Hepatic stellate cell (primary cell): ENCODE results near the gene LRRC43.

Source experiments
- DNase-seq: peaks from one replicate; pipeline ENCODE4 v3.0.0; 2011; ENCODE audit warnings: low spot score

The LRRC43 gene, protein sequence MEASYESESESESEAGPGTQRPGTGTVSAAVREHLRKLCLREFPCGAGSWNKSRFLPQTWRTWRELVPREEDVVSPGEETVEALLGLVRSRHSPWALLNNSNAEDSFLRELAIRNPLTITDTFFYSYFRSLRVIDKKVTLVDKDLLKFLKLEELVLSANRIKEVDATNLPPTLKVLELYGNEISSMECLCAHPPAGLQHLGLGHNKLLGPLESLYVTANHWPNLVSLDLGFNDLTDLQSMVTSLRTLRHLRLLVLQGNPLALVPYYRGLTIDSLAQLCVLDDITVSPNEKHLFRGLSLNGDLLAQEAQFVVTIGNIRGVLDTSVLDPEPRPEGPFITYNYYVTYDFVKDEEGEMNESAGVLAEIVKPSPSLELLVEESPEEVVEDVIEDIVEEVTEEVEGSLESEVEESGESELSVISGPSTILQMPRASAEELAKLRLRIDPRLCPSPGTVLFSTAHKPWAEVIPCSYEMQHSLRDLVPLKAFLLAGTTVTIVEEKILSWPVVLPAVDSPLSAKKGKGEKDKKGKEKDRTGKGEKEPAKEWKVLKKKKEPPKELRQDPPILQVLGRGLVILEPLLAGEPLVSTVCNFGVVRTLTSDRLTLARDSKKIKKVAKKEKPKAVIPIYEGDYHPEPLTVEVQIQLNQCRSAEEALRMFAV

DNA sequence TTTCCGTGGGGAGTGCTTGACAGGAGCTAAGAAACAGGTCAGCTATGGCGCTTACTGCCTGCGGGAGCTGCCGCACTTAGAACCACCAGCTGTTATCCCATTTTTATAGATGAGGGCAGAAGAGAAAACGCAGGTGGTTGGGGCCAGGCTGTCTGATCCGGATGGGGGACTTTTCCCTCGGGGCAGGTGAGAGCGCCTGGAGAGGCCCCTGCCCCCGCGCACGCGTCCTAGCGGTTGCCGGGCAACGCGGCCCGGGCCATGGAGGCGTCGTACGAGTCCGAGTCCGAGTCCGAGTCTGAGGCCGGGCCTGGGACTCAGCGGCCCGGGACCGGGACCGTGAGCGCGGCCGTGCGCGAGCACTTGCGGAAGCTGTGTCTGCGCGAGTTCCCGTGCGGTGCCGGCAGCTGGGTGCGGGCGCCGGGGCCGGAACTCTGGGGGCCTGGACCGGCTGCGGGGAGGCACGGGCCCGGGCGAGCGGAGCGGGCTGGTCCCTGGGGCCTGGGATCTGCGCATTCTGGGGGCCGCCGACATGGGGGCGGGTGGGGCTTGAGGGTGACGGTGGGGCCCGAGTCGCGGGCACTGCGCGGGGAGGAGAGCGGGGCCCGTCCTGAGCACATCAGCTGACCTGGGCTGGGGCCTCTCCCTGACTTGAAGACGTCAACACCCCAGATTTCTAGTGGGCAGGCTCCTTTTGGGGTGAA lies at the start of gene LRRC43:
Gene LRRC43 (plus strand): TSS at position 237 of the 701 bp plus-strand sequence. CDS start 22 bp downstream, at position 259.
- DNase-seq, result no peak

DNA sequence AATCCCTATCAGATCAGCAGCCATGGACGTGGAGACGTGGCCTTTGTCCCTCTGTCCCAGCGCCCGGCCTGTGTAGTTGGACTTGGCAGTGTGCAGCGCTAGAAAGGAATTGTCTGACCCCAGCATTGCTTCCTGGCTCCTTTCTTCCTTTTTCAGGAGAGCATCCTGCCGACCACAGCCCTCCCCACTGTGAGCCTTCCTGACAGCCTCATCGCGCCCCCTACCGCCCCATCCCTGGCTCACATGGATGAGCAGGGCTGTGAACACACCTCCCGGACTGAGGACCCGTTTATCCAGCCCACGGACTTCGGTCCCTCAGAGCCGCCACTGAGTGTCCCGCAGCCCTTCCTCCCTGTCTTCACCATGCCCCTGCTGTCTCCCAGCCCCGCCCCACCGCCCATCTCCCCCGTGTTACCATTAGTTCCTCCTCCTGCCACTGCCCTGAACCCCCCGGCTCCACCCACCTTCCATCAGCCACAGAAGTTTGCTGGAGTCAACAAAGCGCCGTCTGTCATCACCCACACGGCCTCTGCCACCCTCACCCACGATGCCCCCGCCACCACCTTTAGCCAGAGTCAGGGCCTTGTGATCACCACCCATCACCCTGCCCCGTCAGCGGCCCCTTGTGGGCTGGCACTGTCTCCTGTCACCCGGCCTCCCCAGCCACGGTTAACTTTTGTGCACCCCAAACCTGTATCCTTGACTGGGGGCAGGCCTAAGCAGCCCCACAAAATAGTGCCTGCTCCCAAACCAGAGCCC lies 49.6 kb upstream of the LRRC43 start:
- DNase-seq, result no peak

DNA sequence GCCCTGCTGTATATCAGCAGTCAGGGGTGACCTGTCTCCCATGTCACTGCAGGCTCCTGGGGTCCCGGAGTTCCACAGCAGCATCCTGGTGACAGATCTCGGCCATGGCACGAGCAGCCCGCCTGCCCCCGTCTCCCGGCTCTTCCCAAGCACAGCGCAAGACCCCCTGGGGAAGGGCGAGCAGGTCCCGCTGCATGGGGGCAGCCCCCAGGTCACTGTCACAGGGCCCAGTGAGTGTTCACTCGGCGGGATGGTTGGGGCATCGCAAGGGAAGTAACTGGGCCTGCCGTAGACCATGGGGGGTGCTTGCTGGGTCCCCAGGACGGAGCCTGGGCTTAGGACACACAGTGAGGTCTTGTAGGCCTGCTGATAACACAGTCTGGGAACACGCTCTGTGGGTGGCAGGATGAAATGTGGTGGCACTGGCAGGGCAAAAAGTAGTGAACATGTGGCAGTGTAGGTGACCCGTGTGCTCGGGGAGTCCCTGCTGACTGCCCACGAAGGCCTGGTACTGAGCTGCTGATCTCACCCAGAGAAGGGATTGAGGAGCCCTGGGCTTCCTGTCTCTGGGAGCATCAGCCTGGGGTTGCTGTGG lies 47.4 kb upstream of the LRRC43 start:
- no peak for DNase-seq

DNA sequence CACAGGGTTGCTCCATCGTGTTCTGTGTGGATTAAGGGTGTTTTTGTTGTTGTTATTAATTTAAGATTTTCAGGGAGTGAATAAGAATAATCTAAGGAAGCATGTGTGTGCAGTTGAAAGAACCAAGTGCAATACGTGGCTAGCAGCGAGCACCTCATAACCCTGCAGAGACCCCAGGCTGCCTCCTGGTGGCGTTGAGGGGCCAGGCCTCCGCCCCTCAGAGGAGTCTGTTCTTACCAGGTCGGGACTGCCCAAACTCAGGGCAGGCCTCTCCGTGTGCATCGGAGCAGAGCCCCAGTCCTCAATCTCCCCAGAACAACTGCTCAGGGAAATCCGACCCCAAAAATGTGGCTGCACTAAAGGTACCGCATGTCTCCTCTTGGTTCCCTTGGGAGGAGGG lies 45.7 kb upstream of the LRRC43 start:
- no peak for DNase-seq

DNA sequence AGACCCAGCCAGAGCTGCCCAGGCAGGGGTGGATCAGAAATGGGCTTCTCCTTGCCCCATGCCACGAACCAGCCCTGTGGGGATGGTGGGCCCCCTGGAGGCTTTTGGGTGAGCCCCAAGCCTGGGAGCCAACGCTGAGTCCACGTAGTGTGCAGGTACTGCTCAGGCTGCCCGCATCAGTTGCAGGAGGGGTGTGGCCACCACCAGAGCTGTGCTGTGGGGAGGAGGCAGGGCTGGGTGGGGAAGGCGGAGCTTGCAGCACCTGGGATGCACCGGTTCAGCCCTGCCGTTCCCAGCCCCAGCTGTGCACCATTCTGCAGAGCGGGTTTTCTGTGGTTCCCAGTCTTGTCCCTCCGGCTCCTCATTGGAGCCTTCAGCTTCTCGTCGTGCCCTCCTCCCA lies 45.2 kb upstream of the LRRC43 start:
- no peak for DNase-seq

DNA sequence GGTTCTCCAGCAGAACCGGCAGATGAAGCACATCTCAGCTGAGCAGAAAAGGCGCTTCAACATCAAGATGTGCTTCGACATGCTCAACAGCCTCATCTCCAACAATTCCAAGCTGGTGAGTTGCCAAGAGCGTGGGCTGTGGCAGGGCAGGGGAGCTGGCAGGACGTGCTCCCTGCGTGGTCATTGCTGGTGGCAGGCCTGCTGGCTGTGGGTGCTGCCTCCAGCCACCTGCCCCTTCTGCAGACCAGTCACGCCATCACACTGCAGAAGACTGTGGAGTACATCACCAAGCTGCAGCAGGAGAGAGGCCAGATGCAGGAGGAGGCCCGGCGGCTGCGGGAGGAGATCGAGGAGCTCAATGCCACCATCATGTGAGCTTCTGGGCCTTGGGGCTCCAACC lies 44.7 kb upstream of the LRRC43 start:
- no peak for DNase-seq

DNA sequence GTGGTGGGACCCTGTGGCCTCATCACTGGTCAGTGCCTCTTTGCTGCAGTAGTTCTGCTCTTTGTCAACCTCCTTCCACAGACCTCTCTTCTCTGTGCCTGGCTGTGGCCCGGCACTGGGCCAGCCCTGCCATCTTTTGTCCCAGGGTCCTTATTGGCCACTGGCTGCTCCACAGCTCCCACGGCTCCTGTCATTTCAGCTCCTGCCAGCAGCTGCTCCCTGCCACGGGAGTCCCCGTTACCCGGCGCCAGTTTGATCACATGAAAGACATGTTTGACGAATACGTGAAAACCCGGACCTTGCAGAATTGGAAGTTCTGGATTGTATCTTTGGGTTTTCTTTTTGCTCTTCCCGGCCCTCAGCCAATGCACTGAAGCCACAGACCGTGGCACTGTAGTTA lies 44.3 kb upstream of the LRRC43 start:
- no peak for DNase-seq

DNA sequence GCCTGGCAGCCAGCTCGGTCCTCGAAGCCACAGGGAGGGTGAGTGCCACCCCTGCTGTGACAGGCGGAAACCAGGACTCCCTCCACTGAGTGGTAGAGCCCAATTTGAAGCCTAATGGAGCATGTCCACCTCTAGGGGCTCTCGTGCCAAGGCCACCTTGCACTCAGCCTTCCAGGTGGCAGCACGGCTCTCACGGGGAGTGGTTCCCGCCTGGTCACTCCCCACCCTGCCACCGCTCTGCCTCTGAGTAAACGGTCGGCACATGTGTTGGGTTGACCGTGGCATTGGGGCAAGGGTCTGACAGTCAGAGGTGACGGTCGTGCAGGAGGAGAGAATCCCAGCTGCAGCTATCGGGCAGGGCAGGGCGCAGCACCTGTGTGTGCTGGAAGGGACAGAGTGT lies 43.7 kb upstream of the LRRC43 start:
- no peak for DNase-seq

DNA sequence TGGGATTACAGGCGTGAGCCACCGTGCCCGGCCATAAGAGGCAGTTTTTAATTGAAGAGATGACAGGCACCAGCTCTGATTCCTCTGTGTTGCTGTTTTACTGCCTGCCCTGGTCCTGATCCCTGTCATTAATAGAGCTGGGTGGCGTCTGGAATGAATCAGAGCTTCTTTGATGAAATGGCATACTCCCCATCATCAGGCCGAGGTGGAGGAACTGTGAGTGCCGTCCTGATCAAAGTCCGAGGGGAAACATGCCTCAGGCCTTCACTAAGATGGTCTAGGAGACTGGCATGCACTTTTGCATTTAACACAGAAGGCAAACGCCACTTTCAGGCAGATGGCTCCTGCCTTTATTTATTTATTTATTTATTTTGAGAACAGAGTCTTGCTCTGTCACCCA lies 43.0 kb upstream of the LRRC43 start:
- DNase-seq, result no peak

DNA sequence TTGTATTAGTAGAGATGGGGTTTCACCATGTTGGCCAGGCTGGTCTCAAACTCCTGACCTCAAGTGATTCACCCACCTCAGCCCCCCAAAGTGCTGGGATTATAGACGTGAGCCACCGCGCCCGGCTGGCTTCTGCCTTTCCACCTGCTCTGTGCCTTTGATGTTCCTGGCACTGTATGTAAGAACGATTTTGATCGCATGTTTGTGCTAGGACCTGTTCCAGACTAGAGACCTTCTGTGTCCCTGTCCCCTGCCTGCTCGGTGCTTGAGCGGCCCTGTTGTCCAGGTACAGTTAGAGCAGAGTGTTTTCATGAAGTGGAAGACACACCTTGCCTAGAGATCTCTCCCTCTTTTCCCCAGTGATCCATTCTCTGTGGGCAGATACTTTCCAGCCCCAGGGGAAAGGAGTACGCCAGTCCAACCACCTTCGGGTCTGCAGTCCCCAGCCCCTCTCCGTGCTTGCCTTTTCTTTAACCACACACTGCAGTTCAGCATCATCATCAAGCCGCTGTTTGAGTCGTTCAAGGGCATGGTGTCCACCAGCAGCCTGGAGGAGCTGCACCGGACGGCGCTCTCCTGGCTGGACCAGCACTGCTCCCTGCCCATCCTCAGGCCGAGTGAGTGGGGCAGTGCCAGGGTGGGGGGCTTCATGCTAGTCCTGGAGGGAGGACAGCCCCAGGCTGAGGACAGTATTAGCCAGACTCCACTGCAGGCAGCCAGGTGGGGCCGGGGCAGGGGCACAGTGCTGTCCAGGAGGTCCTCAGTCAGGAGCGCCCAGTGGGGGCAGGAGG lies 42.3 kb upstream of the LRRC43 start:
- no peak for DNase-seq

DNA sequence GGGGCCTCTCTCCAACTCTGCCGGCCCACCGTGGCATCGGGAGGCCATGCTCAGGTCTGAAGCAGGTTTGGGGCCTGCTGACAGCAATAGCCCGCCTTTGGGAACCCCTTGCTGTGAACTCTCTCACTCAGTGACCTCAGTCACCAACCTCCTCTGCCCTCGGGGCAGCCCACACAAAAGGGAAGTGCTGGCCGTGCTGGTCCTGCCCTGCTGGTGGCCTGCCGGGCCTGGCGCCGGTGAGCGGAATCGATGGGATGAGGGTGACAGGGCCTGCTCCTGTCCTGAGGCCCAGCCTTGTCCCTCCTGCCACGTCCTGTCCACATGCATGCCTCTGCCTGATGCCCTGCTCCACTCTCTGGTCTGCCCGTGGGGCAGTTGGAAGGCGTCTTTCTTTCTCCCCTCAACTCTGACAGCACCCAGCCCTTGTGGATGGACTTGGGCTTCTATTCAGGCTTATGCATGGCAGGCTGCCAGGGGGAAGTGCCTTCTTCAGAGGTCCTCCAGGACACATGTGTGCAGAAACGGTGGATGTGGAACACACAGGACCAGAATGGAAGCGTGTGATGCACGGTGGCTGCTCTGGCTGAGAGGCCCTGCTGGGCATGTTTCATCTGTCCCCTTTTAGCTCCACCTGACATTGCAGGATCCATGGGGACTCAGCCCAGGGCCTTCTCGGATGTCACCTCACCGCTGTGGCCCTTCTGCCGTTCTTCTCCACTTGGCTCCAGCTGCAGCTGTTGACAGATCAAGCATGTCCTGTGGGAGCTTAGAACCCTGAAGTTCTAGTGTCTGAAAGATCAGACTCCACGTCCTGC lies 40.8 kb upstream of the LRRC43 start:
- no peak for DNase-seq

DNA sequence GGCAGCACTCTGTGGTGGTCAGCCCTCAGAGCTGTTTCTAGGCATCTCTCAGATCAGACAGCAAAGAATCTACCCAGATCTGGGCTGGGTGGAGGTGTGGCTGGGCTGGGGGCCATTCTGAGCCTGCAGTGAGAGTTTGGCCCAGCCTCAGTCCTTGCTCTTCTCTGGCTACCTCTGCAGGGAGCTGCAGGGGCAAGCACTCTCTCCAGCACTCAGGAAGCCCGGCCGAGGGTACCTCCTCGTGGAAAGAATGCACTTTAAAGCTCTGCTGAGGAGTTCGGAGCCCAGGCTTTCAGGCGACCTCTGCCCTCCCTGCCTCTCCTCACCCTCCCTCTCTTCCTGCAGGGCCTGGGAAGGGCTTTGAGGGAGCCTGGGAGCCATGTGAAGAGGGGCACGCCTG lies 40.1 kb upstream of the LRRC43 start:
- no peak for DNase-seq

DNA sequence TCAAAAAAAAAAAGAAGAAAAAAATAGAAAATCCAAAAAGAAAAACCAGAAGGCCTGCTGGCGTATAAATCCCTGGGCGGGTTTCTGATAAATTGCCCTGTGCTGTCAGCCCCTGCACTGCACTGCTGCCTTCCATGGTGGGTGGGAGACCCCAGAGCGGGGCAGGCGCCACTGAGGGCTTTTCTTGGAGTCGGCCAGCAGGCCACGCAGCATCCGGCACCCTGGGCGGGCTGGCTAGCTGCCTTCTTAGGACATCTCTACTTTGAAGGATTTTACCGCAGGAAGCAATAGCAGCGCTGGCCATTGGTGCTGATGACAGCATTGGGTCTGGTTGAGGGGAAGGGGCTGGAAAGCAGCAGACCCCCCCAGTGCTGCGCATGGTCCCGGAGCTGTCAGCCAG lies 38.0 kb upstream of the LRRC43 start:
- no peak for DNase-seq

DNA sequence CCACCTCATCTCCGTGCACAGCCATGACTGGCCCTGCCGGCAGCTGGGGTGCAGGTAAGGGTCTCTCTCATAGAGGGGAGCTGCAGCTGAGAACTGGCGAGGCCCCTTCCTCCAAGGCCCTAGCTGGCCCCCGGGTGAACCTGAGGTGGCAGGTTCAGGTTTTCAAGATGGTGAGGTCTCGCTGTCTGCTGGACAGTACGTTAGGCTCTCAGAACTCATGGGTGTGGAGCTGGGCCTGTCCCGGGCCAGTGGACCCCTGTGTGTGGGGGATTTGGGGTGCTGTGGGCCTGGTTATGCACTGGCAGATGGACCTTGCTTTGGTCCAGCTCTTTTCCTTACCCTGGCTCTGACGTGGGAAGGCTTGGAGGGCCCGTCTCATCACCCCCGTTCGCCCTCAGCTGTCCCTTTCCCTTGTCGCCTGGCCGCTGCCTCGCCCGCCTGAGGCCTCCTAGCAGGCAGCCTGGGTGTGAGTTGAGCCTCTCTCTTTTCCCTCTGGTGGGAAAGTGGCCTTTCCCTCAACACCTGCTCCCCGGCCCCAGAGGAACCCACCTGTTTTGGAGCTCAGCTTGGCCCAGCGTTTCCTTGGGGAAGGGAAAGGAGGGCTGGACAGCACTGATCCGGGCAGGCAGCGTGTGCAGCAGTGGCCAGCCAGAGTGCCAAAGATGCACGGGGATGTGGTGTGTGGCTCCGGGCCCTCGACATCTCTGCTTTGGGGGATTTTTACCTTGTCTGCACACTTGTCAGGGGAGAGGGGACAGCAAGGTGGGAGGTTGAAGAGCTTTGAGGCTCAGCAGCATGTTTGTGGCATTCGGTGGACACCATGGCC lies 37.2 kb upstream of the LRRC43 start:
- no peak for DNase-seq

DNA sequence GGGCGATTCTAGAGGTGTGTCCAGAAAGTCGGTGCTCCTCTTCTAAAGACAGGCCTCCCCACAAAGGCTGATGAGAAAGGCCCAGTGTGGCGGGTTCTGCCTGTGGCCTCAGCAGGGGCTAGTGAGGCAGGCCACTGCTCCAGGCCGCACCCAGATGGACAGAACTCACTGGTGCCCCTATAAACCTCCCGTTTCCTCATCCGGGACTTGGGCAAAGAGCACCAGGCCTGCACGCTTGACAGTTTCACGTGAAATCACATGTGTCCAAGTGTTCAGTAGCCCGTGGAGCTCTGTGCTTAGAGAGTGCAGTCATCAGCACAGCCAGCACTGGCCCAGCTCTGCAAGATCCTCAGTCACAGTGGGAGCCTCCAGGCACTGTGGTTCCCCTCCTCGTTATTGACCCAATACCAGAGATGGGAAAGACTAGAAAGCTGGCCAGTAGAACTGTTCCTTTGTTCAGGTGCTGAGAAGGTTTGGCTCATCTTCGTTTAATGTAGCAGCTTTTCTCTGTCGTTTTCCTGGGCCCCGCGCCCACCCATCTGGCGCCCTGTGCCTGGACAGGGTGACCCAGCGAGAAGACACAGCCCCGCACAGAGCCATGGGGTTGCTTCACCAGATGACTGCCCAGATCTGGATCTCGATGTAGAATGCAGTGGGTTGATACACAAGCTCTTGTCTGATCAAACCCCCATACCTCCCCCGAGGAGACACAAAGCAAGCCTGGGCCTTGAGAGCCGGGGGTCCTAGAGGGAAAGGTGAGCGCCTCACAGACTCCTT lies 35.2 kb upstream of the LRRC43 start:
- DNase-seq, result no peak

DNA sequence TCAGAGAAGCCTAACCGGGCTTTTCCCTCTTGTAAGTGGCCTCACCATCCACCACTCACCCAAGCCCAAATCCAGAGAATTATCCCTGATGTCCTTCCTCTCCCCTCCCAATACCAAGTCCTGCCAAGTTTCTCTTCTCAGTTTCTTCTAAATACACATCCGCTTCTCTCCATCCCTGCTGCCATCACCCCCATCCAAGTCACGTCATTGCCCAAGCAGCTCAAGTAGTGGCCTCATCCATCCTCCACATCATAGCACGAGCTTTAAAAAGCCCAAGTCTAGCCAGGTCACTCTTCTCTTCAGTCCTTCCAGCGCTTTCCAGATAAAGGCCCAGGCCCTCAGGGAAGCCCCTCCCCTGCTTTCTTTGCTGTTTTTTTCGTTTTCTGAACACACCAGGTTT lies 34.3 kb upstream of the LRRC43 start:
- DNase-seq, result peak; percentile 85

DNA sequence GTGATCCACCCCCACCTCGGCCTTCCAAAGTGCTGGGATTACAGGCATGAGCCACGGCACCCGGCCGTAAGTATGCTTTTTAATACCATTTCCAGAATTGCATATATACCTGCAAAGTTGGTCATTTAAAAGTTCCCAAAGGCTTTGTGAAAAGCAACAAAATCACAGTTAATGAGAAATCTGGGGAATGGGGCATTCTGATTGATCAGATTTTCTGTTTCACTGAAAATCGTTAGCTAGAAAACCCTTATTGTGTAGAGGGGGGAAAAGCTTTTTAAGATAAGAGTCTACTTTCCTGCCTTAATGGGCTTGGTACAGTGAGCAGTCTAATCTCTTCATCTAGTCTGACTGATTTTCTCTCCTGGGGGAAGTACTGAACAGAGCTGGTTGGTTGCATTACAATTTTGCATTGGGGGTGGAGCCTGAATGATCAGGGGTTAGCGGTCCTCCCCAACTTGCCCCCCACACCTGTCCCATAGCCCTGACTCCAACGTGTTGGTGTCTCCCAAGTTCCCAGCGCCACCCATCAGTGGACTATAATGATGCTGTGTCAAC lies 32.7 kb upstream of the LRRC43 start:
- no peak for DNase-seq

DNA sequence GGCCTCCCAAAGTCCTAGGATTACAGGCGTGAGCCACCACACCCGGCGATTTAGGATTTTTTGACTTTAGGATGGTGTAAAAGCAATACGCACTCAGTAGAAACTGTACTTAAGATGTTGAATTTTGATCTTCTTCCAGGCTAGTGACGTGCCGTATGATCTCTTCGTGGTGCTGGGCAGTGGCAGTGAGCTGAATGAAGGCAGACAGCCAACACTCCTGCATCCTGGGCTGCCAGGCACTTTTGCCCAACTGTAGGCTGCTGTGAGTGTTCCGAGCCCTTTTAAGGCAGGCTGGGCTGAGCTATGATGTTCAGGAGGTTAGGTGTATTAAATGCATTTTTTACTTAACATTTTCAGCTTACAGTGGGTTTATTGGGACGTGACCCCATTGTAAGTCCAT lies 30.2 kb upstream of the LRRC43 start:
- no peak for DNase-seq
